NCI-H524 (cell line): Measurements from ENCODE around the gene GATB.

Experiments used
- DNase-seq, 2 experiments: peaks; one replicate each; lab custom pipeline; 2025; lab: John Stamatoyannopoulos, UW

GATB gene

GRCh38 chr4:151673908-151674520 is 86.8 kb downstream of the GATB start:
- no peak for DNase-seq

- no peak for DNase-seq
These were observed 87.8 kb downstream of the GATB start for GRCh38 chr4:151672996-151673395.

- DNase-seq: no peak
These were observed 89.2 kb downstream of the GATB start for GRCh38 chr4:151671541-151672059.

- no peak for DNase-seq
These were observed 90.0 kb downstream of the GATB start for GRCh38 chr4:151670843-151671242.

GRCh38 chr4:151669990-151670389 is 90.8 kb downstream of the GATB start:
- DNase-seq: no peak

DNA sequence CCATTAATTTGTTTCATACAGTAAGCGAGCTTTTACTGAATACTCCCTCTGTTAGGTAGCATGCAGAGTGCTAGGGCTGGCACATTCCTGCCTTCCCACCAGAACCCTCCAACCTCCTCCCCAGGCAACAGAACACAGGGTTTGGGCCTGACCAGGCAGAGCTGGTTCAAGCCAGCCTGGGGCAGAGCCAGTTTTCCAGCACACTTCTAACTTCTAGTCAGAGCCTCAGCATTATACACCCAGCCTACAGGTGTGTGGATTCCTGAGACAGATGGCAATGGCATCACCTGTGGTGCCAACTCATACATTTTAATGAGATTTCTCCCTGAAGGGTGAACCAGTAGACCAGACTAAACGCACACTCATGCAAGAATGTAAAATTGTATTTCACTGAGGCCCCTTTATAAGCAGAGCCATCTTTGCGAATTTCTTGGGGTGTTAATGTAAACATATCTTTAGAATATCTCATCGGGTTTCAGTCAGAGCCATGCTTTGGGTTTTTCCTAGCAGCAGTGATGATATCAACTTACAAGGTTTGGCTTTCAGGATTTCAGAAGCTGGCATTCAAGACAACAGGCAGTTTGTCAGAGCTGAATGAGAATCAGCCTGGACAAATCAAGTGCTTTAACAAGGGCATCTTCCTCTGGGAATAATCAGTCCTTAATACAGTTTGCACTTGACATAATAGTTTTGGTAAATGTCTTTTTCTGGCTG is 92.0 kb downstream of the GATB start:
- peak in 1 of 2 experiments; percentile 7 for DNase-seq

GRCh38 chr4:151667666-151668065 is 93.1 kb downstream of the GATB start:
- no peak for DNase-seq

DNA sequence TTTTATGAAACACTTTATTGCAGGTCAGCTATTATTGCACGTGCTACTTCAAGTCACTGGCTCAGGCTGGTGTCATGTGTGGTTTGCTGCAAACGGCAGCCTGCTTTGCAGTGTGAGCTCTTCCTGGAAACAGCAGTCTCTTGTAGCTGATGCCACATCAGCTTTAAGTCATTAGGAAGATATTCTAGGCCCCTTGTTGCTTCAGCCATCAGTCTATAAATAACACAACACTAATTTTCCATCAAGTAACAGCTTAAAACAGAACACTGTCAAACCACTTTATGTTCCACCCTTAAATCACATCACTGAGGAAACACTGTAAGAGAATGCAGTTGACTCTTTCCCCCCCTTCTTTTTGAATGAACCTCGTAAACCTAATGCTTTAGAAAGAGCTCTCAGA is 93.8 kb downstream of the GATB start:
- no peak for DNase-seq

DNA sequence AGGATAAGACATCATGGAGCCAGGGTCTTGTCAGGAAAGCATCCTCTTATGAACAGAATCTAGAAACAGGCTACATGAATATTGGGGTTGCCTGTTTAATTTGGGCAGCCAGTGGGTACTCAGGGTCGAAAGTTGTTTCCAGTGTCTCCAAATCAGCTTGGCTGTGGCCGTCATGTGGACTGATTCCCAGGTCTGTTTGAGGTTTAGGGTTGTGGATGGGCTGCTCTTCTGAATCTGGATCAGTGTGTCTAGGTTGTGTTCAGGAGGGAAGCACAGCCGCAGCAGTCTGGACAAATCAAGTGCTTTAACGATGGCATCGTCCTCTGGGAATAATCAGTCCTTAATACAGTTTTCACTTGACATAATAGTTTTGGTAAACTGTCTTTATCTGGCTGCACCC is 94.3 kb downstream of the GATB start:
- DNase-seq: no peak

GRCh38 chr4:151665785-151666127 is 95.1 kb downstream of the GATB start:
- DNase-seq: no peak

GRCh38 chr4:151665022-151665784 is 95.6 kb downstream of the GATB start:
- DNase-seq: no peak

GRCh38 chr4:151664289-151664688 is 96.5 kb downstream of the GATB start:
- DNase-seq: no peak

- no peak for DNase-seq
These were observed 97.7 kb downstream of the GATB start for GRCh38 chr4:151663109-151663508.

GRCh38 chr4:151661873-151662272 is 98.9 kb downstream of the GATB start:
- DNase-seq: no peak

DNA sequence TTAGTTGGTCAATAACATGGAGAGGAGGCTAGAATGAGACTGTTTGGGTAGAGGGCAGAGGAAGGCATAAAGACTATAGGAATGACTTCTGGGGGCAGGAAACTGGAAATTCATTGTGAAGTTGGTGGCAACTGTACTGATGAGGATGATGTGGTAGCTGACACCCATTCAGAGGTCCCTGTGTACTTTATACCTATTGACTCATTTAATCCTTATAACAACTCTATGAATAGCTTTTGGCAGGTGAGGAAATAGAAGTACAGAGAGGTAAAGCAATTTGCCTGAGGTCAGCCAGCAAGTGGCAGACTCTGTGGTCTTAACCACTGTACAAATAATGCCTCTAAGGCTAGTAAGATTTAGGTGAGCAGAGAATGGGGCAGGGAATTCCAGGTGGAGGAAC is 100.1 kb downstream of the GATB start:
- DNase-seq: no peak

GRCh38 chr4:151659601-151660364 is 101.0 kb downstream of the GATB start:
- DNase-seq: no peak

- no peak for DNase-seq
These were observed 101.7 kb downstream of the GATB start for GRCh38 chr4:151658959-151659600.

DNA sequence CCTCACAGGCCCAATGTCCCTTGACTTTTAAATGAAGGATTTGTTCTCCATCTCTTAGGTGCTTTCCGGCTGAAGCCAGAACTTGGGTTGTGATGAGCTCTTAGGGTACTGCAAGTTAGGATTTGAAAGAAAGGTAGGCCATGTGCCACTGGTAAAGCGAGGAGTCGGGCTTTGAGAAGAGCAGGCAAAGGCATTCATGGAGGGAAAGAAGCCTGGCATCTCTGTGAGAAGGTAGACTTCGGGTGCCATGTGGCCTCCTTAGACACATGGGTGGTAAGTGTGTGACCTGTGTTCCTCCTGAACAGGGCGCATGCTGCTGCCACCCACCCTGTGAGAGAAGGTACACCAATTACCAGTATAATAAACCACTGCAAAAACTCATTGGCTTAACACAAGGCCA is 102.9 kb downstream of the GATB start:
- no peak for DNase-seq

DNA sequence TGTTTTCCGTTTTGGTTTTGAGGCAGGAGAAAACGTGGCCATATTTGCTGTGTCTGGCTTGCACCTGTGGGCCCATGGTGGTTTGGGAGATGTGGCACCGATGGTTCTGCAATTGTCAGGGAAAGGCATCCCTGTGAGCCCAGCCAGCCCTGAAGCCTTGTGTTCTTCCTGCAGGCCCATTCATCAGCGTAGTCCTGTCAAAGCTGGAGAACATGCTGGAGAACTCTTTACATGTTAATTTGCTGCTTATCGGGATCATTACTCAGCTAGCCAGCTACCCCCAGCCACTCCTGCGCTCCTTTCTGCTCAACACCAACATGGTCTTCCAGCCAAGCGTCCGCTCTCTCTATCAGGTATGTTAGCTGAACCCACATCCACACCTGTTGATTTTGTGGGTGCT is 104.7 kb downstream of the GATB start:
- no peak for DNase-seq

DNA sequence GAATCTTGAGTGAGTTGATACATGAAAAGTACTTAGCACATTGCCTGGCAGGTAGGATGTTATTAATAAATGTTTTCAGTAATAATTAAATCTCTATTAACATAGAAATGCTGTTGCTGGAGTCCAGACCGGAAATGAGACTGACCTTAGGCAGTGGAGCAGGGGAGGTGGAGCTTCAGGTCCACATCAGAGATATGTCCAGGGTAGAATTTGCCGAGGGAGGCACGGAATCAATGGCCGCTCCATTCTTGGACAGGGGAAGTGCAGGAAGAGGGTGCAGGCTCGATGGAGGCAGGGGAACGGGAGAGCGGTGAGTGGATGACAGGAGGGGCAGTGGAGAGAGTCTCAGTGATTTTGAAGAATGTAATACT is 107.3 kb downstream of the GATB start:
- no peak for DNase-seq

GRCh38 chr4:151652841-151653547 is 107.8 kb downstream of the GATB start:
- peak in 1 of 2 experiments; percentile 6 for DNase-seq
